GM23338 (cell line): ENCODE data around the gene ZBTB20. TPM values are rescaled to one million over a fixed set of nuclear protein-coding genes. Genes with fewer than 3 reads are reported as not detected.
"Not testable (repeated sequence)": the region's sequence is repeated elsewhere in the genome, so short reads cannot be mapped to it uniquely, and the experiment has no call there.

Experiments
- ATAC-seq: fragments of 200-7000 bp; cut with Tn5 transposase; 3 replicates; pipeline ENCODE4 v1.9.1; 2020
- DNase-seq: peaks from one replicate; pipeline ENCODE4 v3.0.0-alpha.2; 2015; ENCODE audit warnings: low spot score
- H2AFZ ChIP-seq: fragments of 200-600 bp; sonication (generic); 2 replicates; pipeline ENCODE4 v1.8.0; 2016; ENCODE audit warnings: antibody characterized with exemption, mild to moderate bottlenecking, moderate library complexity
- H3F3A ChIP-seq: fragments of 200-600 bp; sonication (generic); replicated peaks from 2 replicates; pipeline ENCODE4 v1.8.0; 2017; ENCODE audit warnings: antibody characterized with exemption, mixed run types, low read depth
- H3K27ac ChIP-seq: fragments of 200-600 bp; sonication (generic); 2 replicates; pipeline ENCODE4 v1.6.1; 2016; ENCODE audit warnings: low read depth
- H3K27me3 ChIP-seq: fragments of 200-600 bp; sonication (generic); 2 replicates; pipeline ENCODE4 v1.8.0; 2016; ENCODE audit warnings: mild to moderate bottlenecking, mixed run types, moderate library complexity; ENCODE audit not compliant: insufficient read depth
- H3K36me3 ChIP-seq: fragments of 200-600 bp; sonication (generic); 2 replicates; pipeline ENCODE4 v1.8.0; 2016; ENCODE audit warnings: mild to moderate bottlenecking; ENCODE audit not compliant: insufficient read depth
- H3K4me1 ChIP-seq: fragments of 200-600 bp; sonication (generic); 2 replicates; pipeline ENCODE4 v1.8.0; 2016; ENCODE audit warnings: mild to moderate bottlenecking, moderate library complexity; ENCODE audit not compliant: insufficient read depth
- H3K4me2 ChIP-seq: fragments of 200-600 bp; sonication (generic); 2 replicates; pipeline ENCODE4 v1.7.1; 2017; ENCODE audit warnings: mixed run types
- H3K4me3 ChIP-seq: fragments of 200-600 bp; sonication (generic); 2 replicates; pipeline ENCODE4 v1.6.1; 2016; ENCODE audit warnings: mixed run types
- H3K79me2 ChIP-seq: fragments of 200-600 bp; sonication (generic); replicated peaks from 2 replicates; pipeline ENCODE4 v1.8.0; 2017; ENCODE audit warnings: mild to moderate bottlenecking; ENCODE audit not compliant: insufficient read depth
- H3K9me2 ChIP-seq: fragments of 200-600 bp; sonication (generic); 2 replicates; pipeline ENCODE4 v1.8.0; 2017; ENCODE audit not compliant: insufficient read depth
- H4K20me1 ChIP-seq: fragments of 200-600 bp; sonication (generic); replicated peaks from 2 replicates; pipeline ENCODE4 v1.8.0; 2017; ENCODE audit warnings: mild to moderate bottlenecking; ENCODE audit not compliant: insufficient read depth
- H3K27ac Mint-ChIP-seq: 2 replicates; pipeline ENCODE4 v1.8.0; 2020; ENCODE audit warnings: inconsistent platforms, mild to moderate bottlenecking, moderate library complexity, mixed read lengths
- H3K27me3 Mint-ChIP-seq: 3 replicates; pipeline ENCODE4 v1.8.0; 2022; ENCODE audit warnings: low read depth, mild to moderate bottlenecking, moderate library complexity, mixed read lengths, inconsistent platforms; ENCODE audit not compliant: insufficient read depth, poor library complexity
- H3K36me3 Mint-ChIP-seq: 3 replicates; pipeline ENCODE4 v1.8.0; 2021; ENCODE audit warnings: low read depth, mild to moderate bottlenecking, inconsistent platforms, moderate library complexity, mixed read lengths
- H3K4me1 Mint-ChIP-seq: 3 replicates; pipeline ENCODE4 v1.8.0; 2020; ENCODE audit warnings: mild to moderate bottlenecking, inconsistent platforms, mixed read lengths
- H3K4me3 Mint-ChIP-seq: 3 replicates; pipeline ENCODE4 v1.8.0; 2021; ENCODE audit warnings: moderate library complexity, mild to moderate bottlenecking, inconsistent platforms, mixed read lengths
- H3K9me3 Mint-ChIP-seq: 3 replicates; pipeline ENCODE4 v1.8.0; 2020; ENCODE audit warnings: moderate library complexity, mild to moderate bottlenecking, inconsistent platforms, mixed read lengths
- CREB1 ChIP-seq: fragments of 250-450 bp; sonication (Bioruptor Pico); IDR thresholded peaks from 2 replicates; pipeline ENCODE4 v1.5.0; 2020; ENCODE audit warnings: low read depth, mild to moderate bottlenecking, moderate library complexity
- JUNB ChIP-seq: IDR thresholded peaks from one replicate; pipeline ENCODE4 v1.6.1; 2016; ENCODE audit warnings: antibody characterized with exemption; ENCODE audit not compliant: unreplicated experiment
- NANOG ChIP-seq: IDR thresholded peaks from 2 replicates; pipeline ENCODE4 v1.6.1; 2016; ENCODE audit warnings: antibody characterized with exemption, borderline replicate concordance
- POLR2AphosphoS5 ChIP-seq: IDR thresholded peaks from 2 replicates; pipeline ENCODE4 v1.6.1; 2016; ENCODE audit warnings: antibody characterized with exemption, low read depth
- STAT1 ChIP-seq: IDR thresholded peaks from one replicate; pipeline ENCODE4 v1.6.1; 2016; ENCODE audit warnings: antibody characterized with exemption; ENCODE audit not compliant: unreplicated experiment
- ZNF114 ChIP-seq: fragments of 250-450 bp; sonication (Bioruptor Pico); IDR thresholded peaks from 2 replicates; pipeline ENCODE4 v1.5.0; 2020; ENCODE audit warnings: mild to moderate bottlenecking, moderate library complexity
- polyA plus RNA-seq: library from polyadenylated mRNA; unstranded; fragments of >200 nt; fragmentation: Nextera tagmentation; extraction: Ambion mirVana; gene quantifications from 2 replicates; pipeline ENCODE4 v1.2.1, GENCODE V29; 2016
- total RNA-seq: library from RNA; depleted of rRNA; stranded (reverse); fragments of >200 nt; shearing (Covaris generic); gene quantifications from 2 replicates; pipeline ENCODE4 v1.2.3, GENCODE V29; 2014
- TF ChIP-seq, protein P1 (sequence below), 2 experiments: fragments of 200-600 bp in 1 of 2; sonication (generic) in 1 of 2; conservative IDR thresholded peaks; 2 replicates each; pipeline versions ENCODE4 v1.5.1 to v1.6.1; 2016 to 2017; ENCODE audit warnings: antibody characterized with exemption in 2 of 2, low read depth in 2 of 2, mild to moderate bottlenecking in 2 of 2, moderate library complexity in 1 of 2
- TF ChIP-seq, protein P2 (sequence below): IDR thresholded peaks from 2 replicates; pipeline ENCODE4 v1.6.1; 2016; ENCODE audit warnings: antibody characterized with exemption

ZBTB20 gene
- total and polyA plus RNA-seq, 2 experiments from 2014 or later: 2.0 to 3.3 TPM

GRCh38 chr3:115110830-115111229 lies 36.3 kb downstream of the ZBTB20 start:
- no peaks in the 10 kb centered on the region for H3K79me2 ChIP-seq
- no peaks in the 10 kb centered on the region for H3K9me3 Mint-ChIP-seq
- H3K27ac Mint-ChIP-seq: no peak overlapping the region
- no peaks in the 10 kb centered on the region for H4K20me1 ChIP-seq
- DNase-seq: no peak
- H3K27me3 Mint-ChIP-seq: no peaks in the 10 kb centered on the region
- H3K36me3 Mint-ChIP-seq: no peaks in the 10 kb centered on the region
- H3K27ac ChIP-seq: no peak overlapping the region
- no peak for ATAC-seq
- H3K9me2 ChIP-seq: no peaks in the 10 kb centered on the region
- H3F3A ChIP-seq: no peaks in the 10 kb centered on the region
- no peak overlapping the region for H3K4me2 ChIP-seq
- H3K4me1 ChIP-seq: no peaks in the 10 kb centered on the region
- H3K4me3 ChIP-seq: no peak overlapping the region
- H2AFZ ChIP-seq: no peak overlapping the region
- H3K36me3 ChIP-seq: no peaks in the 10 kb centered on the region
- no peaks in the 10 kb centered on the region for H3K4me1 Mint-ChIP-seq
- H3K4me3 Mint-ChIP-seq: no peak overlapping the region
- H3K27me3 ChIP-seq: no peaks in the 10 kb centered on the region
- TF ChIP-seq, protein P1, sequence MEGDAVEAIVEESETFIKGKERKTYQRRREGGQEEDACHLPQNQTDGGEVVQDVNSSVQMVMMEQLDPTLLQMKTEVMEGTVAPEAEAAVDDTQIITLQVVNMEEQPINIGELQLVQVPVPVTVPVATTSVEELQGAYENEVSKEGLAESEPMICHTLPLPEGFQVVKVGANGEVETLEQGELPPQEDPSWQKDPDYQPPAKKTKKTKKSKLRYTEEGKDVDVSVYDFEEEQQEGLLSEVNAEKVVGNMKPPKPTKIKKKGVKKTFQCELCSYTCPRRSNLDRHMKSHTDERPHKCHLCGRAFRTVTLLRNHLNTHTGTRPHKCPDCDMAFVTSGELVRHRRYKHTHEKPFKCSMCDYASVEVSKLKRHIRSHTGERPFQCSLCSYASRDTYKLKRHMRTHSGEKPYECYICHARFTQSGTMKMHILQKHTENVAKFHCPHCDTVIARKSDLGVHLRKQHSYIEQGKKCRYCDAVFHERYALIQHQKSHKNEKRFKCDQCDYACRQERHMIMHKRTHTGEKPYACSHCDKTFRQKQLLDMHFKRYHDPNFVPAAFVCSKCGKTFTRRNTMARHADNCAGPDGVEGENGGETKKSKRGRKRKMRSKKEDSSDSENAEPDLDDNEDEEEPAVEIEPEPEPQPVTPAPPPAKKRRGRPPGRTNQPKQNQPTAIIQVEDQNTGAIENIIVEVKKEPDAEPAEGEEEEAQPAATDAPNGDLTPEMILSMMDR (conservative IDR thresholded peaks at IDR 0.05; ENCODE audit: low read depth in 2 of 2): no peak
- TF ChIP-seq JUNB: no peak
- TF ChIP-seq CREB1 (CRISPR knock-in tag): no peak
- TF ChIP-seq, protein P2, sequence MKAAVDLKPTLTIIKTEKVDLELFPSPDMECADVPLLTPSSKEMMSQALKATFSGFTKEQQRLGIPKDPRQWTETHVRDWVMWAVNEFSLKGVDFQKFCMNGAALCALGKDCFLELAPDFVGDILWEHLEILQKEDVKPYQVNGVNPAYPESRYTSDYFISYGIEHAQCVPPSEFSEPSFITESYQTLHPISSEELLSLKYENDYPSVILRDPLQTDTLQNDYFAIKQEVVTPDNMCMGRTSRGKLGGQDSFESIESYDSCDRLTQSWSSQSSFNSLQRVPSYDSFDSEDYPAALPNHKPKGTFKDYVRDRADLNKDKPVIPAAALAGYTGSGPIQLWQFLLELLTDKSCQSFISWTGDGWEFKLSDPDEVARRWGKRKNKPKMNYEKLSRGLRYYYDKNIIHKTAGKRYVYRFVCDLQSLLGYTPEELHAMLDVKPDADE: no peak
- TF ChIP-seq POLR2AphosphoS5: no peak
- TF ChIP-seq ZNF114 (CRISPR knock-in tag): no peak

GRCh38 chr3:115110066-115110465 lies 37.0 kb downstream of the ZBTB20 start:
- H3K27me3 Mint-ChIP-seq, H3K4me2 ChIP-seq, H3K4me3 ChIP-seq, H3F3A ChIP-seq, H3K36me3 ChIP-seq, H3K36me3 Mint-ChIP-seq, H3K79me2 ChIP-seq, H3K27ac Mint-ChIP-seq, H3K4me1 ChIP-seq, H4K20me1 ChIP-seq, H3K27ac ChIP-seq, ATAC-seq, H2AFZ ChIP-seq, H3K4me3 Mint-ChIP-seq, H3K9me2 ChIP-seq, H3K9me3 Mint-ChIP-seq, DNase-seq, H3K27me3 ChIP-seq, H3K4me1 Mint-ChIP-seq: not testable (repeated sequence)

GRCh38 chr3:115108614-115109013 lies 38.5 kb downstream of the ZBTB20 start:
- H3K79me2 ChIP-seq: no peaks in the 10 kb centered on the region
- DNase-seq: no peak
- no peaks in the 10 kb centered on the region for H3K4me1 ChIP-seq
- H3K4me3 ChIP-seq: no peak overlapping the region
- Mint-ChIP-seq H3K4me1 (no peaks in the 10 kb centered on the region), H3K27me3 (no peaks in the 10 kb centered on the region), H3K4me3 (no peak overlapping the region), H3K9me3 (peaks cover 5% of the 10 kb centered on the region), H3K27ac (no peak overlapping the region), H3K36me3 (peaks cover 3% of the 10 kb centered on the region; the same call in 1 of the 3 replicates)
- no peaks in the 10 kb centered on the region for H4K20me1 ChIP-seq
- H3K36me3 ChIP-seq: no peaks in the 10 kb centered on the region
- no peaks in the 10 kb centered on the region for H3F3A ChIP-seq
- ATAC-seq: no peak
- no peak overlapping the region for H2AFZ ChIP-seq
- H3K27ac ChIP-seq: no peak overlapping the region
- no peaks in the 10 kb centered on the region for H3K9me2 ChIP-seq
- TF ChIP-seq NANOG (no peak), STAT1 (no peak)
- TF ChIP-seq, protein P1 (conservative IDR thresholded peaks at IDR 0.05; ENCODE audit: low read depth in 2 of 2): no peak
- H3K4me2 ChIP-seq: no peak overlapping the region
- no peaks in the 10 kb centered on the region for H3K27me3 ChIP-seq
